WTC11 (cell line): ENCODE data around the gene PTGIS. TPM values are rescaled to one million over a fixed set of nuclear protein-coding genes. Genes with fewer than 3 reads are reported as not detected.

Source experiments
- ATAC-seq: fragments of 200-7000 bp; cut with Tn5 transposase; 2 replicates; pipeline ENCODE4 v1.10.0; 2021; ENCODE audit warnings: mild to moderate bottlenecking, moderate library complexity
- CTCF ChIA-PET: fragments of 300-600 bp; sonication (Branson Sonifier 250); formaldehyde crosslinking; loops from one replicate; lab custom pipeline; 2021; ENCODE audit warnings: antibody characterized with exemption; lab: Charles Lee
- POLR2A ChIA-PET: fragments of 350-600 bp; sonication (Branson Sonifier 250); formaldehyde crosslinking; loops from one replicate; lab custom pipeline; 2021; ENCODE audit warnings: antibody characterized with exemption; lab: Charles Lee
- DNase-seq: peaks from one replicate; pipeline ENCODE4 v3.0.0; 2021; ENCODE audit warnings: low spot score
- H3K27ac Mint-ChIP-seq: 2 replicates; pipeline ENCODE4 v1.8.0; 2021; ENCODE audit warnings: mixed read lengths
- H3K27me3 Mint-ChIP-seq: 2 replicates; pipeline ENCODE4 v1.8.0; 2021; ENCODE audit warnings: low read depth, mild to moderate bottlenecking, moderate library complexity, mixed read lengths
- H3K36me3 Mint-ChIP-seq: 2 replicates; pipeline ENCODE4 v1.8.0; 2021; ENCODE audit warnings: mixed read lengths
- H3K4me1 Mint-ChIP-seq: 2 replicates; pipeline ENCODE4 v1.8.0; 2022; ENCODE audit warnings: mixed read lengths
- H3K4me3 Mint-ChIP-seq: 2 replicates; pipeline ENCODE4 v1.8.0; 2021; ENCODE audit warnings: mild to moderate bottlenecking, moderate library complexity, mixed read lengths
- H3K9me3 Mint-ChIP-seq: 2 replicates; pipeline ENCODE4 v1.8.0; 2021; ENCODE audit warnings: mixed read lengths
- CREB1 ChIP-seq: sonication (generic); formaldehyde crosslinking; IDR thresholded peaks from 2 replicates; pipeline ENCODE4 v1.8.0; 2023; ENCODE audit warnings: mild to moderate bottlenecking, missing genetic modification reagents
- GTF2I ChIP-seq: fragments of 250-450 bp; sonication (Bioruptor Pico); conservative IDR thresholded peaks from 2 replicates; pipeline ENCODE4 v1.4.0; 2021; ENCODE audit warnings: mild to moderate bottlenecking
- HMGA2 ChIP-seq: fragments of 250-450 bp; sonication (Bioruptor Pico); IDR thresholded peaks from 2 replicates; pipeline ENCODE4 v1.4.0; 2021; ENCODE audit warnings: mild to moderate bottlenecking, moderate library complexity
- KAT7 ChIP-seq: sonication (generic); formaldehyde crosslinking; IDR thresholded peaks from 2 replicates; pipeline ENCODE4 v1.8.1; 2023; ENCODE audit warnings: missing genetic modification reagents, mild to moderate bottlenecking, borderline replicate concordance
- NR1H2 ChIP-seq: sonication (generic); formaldehyde crosslinking; IDR thresholded peaks from 2 replicates; pipeline ENCODE4 v1.9.0; 2021; ENCODE audit warnings: mild to moderate bottlenecking, moderate library complexity, missing genetic modification reagents
- NR3C1 ChIP-seq: sonication (generic); formaldehyde crosslinking; conservative IDR thresholded peaks from 2 replicates; pipeline ENCODE4 v1.8.1; 2023; ENCODE audit warnings: low read depth, mild to moderate bottlenecking, missing genetic modification reagents
- TEAD4 ChIP-seq: sonication (generic); formaldehyde crosslinking; IDR thresholded peaks from 2 replicates; pipeline ENCODE4 v1.8.0; 2022; ENCODE audit warnings: mild to moderate bottlenecking, missing genetic modification reagents
- ZNF121 ChIP-seq: sonication (generic); formaldehyde crosslinking; IDR thresholded peaks from 2 replicates; pipeline ENCODE4 v1.8.0; 2023; ENCODE audit warnings: missing genetic modification reagents
- total RNA-seq: library from RNA; stranded (reverse); gene quantifications from 3 replicates; pipeline ENCODE4 v1.2.3, GENCODE V29; 2021
- TF ChIP-seq, protein P1 (sequence below): sonication (generic); formaldehyde crosslinking; IDR thresholded peaks from 2 replicates; pipeline ENCODE4 v1.8.1; 2023; ENCODE audit warnings: mild to moderate bottlenecking, missing genetic modification reagents, borderline replicate concordance
- TF ChIP-seq, protein P2 (sequence below): sonication (generic); formaldehyde crosslinking; IDR thresholded peaks from 2 replicates; pipeline ENCODE4 v1.8.0; 2023; ENCODE audit warnings: missing genetic modification reagents
- TF ChIP-seq, protein P3 (sequence below): sonication (generic); formaldehyde crosslinking; IDR thresholded peaks from 2 replicates; pipeline ENCODE4 v1.8.1; 2023; ENCODE audit warnings: mild to moderate bottlenecking, missing genetic modification reagents, moderate library complexity
- TF ChIP-seq, protein P4 (sequence below): sonication (generic); formaldehyde crosslinking; IDR thresholded peaks from 2 replicates; pipeline ENCODE4 v1.8.0; 2023; ENCODE audit warnings: missing genetic modification reagents, mild to moderate bottlenecking, borderline replicate concordance
- TF ChIP-seq, protein P5 (sequence below): sonication (generic); formaldehyde crosslinking; conservative IDR thresholded peaks from 2 replicates; pipeline ENCODE4 v1.8.1; 2022; ENCODE audit warnings: mild to moderate bottlenecking, missing genetic modification reagents
- TF ChIP-seq, protein P6 (sequence below): sonication (generic); formaldehyde crosslinking; IDR thresholded peaks from 2 replicates; pipeline ENCODE4 v1.8.1; 2023; ENCODE audit warnings: mild to moderate bottlenecking, moderate library complexity, missing genetic modification reagents
- TF ChIP-seq, protein P7 (sequence below): sonication (generic); formaldehyde crosslinking; IDR thresholded peaks from 2 replicates; pipeline ENCODE4 v1.8.0; 2022; ENCODE audit warnings: mild to moderate bottlenecking, missing genetic modification reagents

The PTGIS gene
- total RNA-seq, 1 experiment from 2014 or later: 24.3 TPM

DNA sequence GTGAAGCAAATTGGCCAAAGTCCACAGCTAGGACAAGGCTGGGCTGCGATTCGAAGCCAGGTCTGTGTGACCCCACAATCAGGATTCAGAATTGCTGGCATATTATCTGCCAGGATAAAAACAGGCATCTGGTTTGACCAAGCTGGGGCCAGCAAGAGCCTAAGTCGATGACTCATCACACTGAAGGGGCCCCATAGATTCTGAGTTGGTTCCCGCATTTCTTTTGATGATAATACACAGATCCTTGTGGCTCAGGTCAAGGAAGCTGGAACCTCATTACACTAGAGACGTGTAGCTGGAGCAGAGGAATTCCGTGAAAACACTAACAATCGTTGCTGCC, 92.0 kb downstream of the PTGIS start:
- Mint-ChIP-seq H3K36me3 (no peaks in the 10 kb centered on the region), H3K9me3 (0 out of 2 replicates have a peak, but pooled peaks cover 4% of the 10 kb centered on the region), H3K27ac (no peak overlapping the region), H3K27me3 (peaks cover 7% of the 10 kb centered on the region), H3K4me1 (no peaks in the 10 kb centered on the region; the same call in 1 of the 2 replicates), H3K4me3 (no peak overlapping the region)
- TF ChIP-seq NR1H2 (CRISPR knock-in tag) (no peak), ZNF121 (CRISPR knock-in tag) (no peak), CREB1 (CRISPR knock-in tag) (no peak), GTF2I (CRISPR knock-in tag) (no peak), TEAD4 (CRISPR knock-in tag) (no peak), KAT7 (CRISPR knock-in tag) (no peak), HMGA2 (CRISPR knock-in tag) (no peak), NR3C1 (no peak)
- TF ChIP-seq, protein P1, sequence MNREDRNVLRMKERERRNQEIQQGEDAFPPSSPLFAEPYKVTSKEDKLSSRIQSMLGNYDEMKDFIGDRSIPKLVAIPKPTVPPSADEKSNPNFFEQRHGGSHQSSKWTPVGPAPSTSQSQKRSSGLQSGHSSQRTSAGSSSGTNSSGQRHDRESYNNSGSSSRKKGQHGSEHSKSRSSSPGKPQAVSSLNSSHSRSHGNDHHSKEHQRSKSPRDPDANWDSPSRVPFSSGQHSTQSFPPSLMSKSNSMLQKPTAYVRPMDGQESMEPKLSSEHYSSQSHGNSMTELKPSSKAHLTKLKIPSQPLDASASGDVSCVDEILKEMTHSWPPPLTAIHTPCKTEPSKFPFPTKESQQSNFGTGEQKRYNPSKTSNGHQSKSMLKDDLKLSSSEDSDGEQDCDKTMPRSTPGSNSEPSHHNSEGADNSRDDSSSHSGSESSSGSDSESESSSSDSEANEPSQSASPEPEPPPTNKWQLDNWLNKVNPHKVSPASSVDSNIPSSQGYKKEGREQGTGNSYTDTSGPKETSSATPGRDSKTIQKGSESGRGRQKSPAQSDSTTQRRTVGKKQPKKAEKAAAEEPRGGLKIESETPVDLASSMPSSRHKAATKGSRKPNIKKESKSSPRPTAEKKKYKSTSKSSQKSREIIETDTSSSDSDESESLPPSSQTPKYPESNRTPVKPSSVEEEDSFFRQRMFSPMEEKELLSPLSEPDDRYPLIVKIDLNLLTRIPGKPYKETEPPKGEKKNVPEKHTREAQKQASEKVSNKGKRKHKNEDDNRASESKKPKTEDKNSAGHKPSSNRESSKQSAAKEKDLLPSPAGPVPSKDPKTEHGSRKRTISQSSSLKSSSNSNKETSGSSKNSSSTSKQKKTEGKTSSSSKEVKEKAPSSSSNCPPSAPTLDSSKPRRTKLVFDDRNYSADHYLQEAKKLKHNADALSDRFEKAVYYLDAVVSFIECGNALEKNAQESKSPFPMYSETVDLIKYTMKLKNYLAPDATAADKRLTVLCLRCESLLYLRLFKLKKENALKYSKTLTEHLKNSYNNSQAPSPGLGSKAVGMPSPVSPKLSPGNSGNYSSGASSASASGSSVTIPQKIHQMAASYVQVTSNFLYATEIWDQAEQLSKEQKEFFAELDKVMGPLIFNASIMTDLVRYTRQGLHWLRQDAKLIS (CRISPR knock-in tag): no peak
- TF ChIP-seq, protein P2, sequence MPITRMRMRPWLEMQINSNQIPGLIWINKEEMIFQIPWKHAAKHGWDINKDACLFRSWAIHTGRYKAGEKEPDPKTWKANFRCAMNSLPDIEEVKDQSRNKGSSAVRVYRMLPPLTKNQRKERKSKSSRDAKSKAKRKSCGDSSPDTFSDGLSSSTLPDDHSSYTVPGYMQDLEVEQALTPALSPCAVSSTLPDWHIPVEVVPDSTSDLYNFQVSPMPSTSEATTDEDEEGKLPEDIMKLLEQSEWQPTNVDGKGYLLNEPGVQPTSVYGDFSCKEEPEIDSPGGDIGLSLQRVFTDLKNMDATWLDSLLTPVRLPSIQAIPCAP: no peak
- TF ChIP-seq, protein P3, sequence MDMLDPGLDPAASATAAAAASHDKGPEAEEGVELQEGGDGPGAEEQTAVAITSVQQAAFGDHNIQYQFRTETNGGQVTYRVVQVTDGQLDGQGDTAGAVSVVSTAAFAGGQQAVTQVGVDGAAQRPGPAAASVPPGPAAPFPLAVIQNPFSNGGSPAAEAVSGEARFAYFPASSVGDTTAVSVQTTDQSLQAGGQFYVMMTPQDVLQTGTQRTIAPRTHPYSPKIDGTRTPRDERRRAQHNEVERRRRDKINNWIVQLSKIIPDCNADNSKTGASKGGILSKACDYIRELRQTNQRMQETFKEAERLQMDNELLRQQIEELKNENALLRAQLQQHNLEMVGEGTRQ: no peak
- TF ChIP-seq, protein P4, sequence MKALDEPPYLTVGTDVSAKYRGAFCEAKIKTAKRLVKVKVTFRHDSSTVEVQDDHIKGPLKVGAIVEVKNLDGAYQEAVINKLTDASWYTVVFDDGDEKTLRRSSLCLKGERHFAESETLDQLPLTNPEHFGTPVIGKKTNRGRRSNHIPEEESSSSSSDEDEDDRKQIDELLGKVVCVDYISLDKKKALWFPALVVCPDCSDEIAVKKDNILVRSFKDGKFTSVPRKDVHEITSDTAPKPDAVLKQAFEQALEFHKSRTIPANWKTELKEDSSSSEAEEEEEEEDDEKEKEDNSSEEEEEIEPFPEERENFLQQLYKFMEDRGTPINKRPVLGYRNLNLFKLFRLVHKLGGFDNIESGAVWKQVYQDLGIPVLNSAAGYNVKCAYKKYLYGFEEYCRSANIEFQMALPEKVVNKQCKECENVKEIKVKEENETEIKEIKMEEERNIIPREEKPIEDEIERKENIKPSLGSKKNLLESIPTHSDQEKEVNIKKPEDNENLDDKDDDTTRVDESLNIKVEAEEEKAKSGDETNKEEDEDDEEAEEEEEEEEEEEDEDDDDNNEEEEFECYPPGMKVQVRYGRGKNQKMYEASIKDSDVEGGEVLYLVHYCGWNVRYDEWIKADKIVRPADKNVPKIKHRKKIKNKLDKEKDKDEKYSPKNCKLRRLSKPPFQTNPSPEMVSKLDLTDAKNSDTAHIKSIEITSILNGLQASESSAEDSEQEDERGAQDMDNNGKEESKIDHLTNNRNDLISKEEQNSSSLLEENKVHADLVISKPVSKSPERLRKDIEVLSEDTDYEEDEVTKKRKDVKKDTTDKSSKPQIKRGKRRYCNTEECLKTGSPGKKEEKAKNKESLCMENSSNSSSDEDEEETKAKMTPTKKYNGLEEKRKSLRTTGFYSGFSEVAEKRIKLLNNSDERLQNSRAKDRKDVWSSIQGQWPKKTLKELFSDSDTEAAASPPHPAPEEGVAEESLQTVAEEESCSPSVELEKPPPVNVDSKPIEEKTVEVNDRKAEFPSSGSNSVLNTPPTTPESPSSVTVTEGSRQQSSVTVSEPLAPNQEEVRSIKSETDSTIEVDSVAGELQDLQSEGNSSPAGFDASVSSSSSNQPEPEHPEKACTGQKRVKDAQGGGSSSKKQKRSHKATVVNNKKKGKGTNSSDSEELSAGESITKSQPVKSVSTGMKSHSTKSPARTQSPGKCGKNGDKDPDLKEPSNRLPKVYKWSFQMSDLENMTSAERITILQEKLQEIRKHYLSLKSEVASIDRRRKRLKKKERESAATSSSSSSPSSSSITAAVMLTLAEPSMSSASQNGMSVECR: no peak
- TF ChIP-seq, protein P5, sequence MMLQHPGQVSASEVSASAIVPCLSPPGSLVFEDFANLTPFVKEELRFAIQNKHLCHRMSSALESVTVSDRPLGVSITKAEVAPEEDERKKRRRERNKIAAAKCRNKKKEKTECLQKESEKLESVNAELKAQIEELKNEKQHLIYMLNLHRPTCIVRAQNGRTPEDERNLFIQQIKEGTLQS: no peak
- TF ChIP-seq, protein P6, sequence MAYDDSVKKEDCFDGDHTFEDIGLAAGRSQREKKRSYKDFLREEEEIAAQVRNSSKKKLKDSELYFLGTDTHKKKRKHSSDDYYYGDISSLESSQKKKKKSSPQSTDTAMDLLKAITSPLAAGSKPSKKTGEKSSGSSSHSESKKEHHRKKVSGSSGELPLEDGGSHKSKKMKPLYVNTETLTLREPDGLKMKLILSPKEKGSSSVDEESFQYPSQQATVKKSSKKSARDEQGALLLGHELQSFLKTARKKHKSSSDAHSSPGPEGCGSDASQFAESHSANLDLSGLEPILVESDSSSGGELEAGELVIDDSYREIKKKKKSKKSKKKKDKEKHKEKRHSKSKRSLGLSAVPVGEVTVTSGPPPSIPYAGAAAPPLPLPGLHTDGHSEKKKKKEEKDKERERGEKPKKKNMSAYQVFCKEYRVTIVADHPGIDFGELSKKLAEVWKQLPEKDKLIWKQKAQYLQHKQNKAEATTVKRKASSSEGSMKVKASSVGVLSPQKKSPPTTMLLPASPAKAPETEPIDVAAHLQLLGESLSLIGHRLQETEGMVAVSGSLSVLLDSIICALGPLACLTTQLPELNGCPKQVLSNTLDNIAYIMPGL (CRISPR knock-in tag): no peak
- TF ChIP-seq, protein P7, sequence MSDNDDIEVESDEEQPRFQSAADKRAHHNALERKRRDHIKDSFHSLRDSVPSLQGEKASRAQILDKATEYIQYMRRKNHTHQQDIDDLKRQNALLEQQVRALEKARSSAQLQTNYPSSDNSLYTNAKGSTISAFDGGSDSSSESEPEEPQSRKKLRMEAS (CRISPR knock-in tag): no peak
- ChIA-PET CTCF (interaction anchor here (1.6 to 2.2 kb wide), 2 partner anchors 8 to 142 kb away, joined by 4 to 8 read pairs; no protein-coding TSS in a partner anchor), POLR2A (no interaction called here)
- DNase-seq (no peak), ATAC-seq (no peak)
